Skeletal muscle tissue (tissue), 4 donors: ENCODE measurements around the gene FREM2. TPM values are rescaled to one million over a fixed set of nuclear protein-coding genes. Genes with fewer than 3 reads are reported as not detected.

Source experiments
- H3K27ac ChIP-seq: one replicate; pipeline ENCODE4 v1.7.0; 2013; ENCODE audit warnings: mild to moderate bottlenecking, low read depth, low read length, inconsistent platforms
- H3K27me3 ChIP-seq, 3 donors: one replicate each; pipeline ENCODE4 v1.7.0; 2013; ENCODE audit warnings: low read length in 3 of 3; ENCODE audit not compliant: control insufficient read depth in 3 of 3, insufficient read depth in 3 of 3
- H3K36me3 ChIP-seq, 3 donors: one replicate each; pipeline ENCODE4 v1.7.0; 2013; ENCODE audit warnings: low read length in 3 of 3; ENCODE audit not compliant: control insufficient read depth in 3 of 3, insufficient read depth in 3 of 3
- H3K4me1 ChIP-seq, 3 donors: one replicate each; pipeline ENCODE4 v1.7.0; 2013; ENCODE audit warnings: low read length in 3 of 3, mild to moderate bottlenecking in 3 of 3; ENCODE audit not compliant: control insufficient read depth in 3 of 3, insufficient read depth in 3 of 3
- H3K4me3 ChIP-seq, 3 donors: one replicate each; pipeline ENCODE4 v1.7.0; 2013; ENCODE audit warnings: low read length in 3 of 3
- H3K9ac ChIP-seq, 3 donors: one replicate each; pipeline ENCODE4 v1.7.0; 2013; ENCODE audit warnings: low read length in 3 of 3, mild to moderate bottlenecking in 3 of 3, moderate library complexity in 2 of 3, low read depth in 1 of 3
- H3K9me3 ChIP-seq, 3 donors: one replicate each; pipeline ENCODE4 v1.7.0; 2013; ENCODE audit warnings: low read length in 3 of 3; ENCODE audit not compliant: control insufficient read depth in 3 of 3
- total RNA-seq: library from RNA; depleted of rRNA; stranded (reverse); fragments of >200 nt; gene quantifications from one replicate; pipeline ENCODE4 v1.2.3, GENCODE V29; 2014
- donor health status: Osteomylitis.

Gene FREM2
- total RNA-seq, 1 donor from 2014 or later, result 7.8 TPM

GRCh38 chr13:38872693-38873092 is 185.8 kb downstream of the FREM2 start:
- Histone ChIP-seq H3K27ac (no peak overlapping the region), H3K4me3 (no peak overlapping the region), H3K9me3 (no peaks in the 10 kb centered on the region), H3K27me3 (no peaks in the 10 kb centered on the region), H3K9ac (no peak overlapping the region), H3K36me3 (peaks cover 0 to 11% (median 7%) of the 10 kb centered on the region in 3 donors), H3K4me1 (no peaks in the 10 kb centered on the region)

GRCh38 chr13:38875186-38875875 is 188.5 kb downstream of the FREM2 start:
- H3K27ac ChIP-seq, result no peak overlapping the region
- H3K4me1 ChIP-seq, result no peaks in the 10 kb centered on the region
- H3K9me3 ChIP-seq, result no peaks in the 10 kb centered on the region
- H3K27me3 ChIP-seq, result no peaks in the 10 kb centered on the region
- peaks cover 0 to 15% (median 13%) of the 10 kb centered on the region in 3 donors for H3K36me3 ChIP-seq
- H3K9ac ChIP-seq, result peak overlapping the region in 1 of 3 donors; percentile 25
- no peak overlapping the region for H3K4me3 ChIP-seq

- Histone ChIP-seq H3K27me3 (no peaks in the 10 kb centered on the region), H3K4me1 (no peaks in the 10 kb centered on the region), H3K9ac (no peak overlapping the region), H3K27ac (no peak overlapping the region), H3K4me3 (no peak overlapping the region), H3K9me3 (no peaks in the 10 kb centered on the region), H3K36me3 (peaks cover 0 to 14% (median 12%) of the 10 kb centered on the region in 3 donors)
Observed at GRCh38 chr13:38879278-38879677, 192.4 kb downstream of the FREM2 start.

GRCh38 chr13:38879786-38880185 is 192.9 kb downstream of the FREM2 start:
- H3K27me3 ChIP-seq, result no peaks in the 10 kb centered on the region
- no peak overlapping the region for H3K4me3 ChIP-seq
- no peak overlapping the region for H3K9ac ChIP-seq
- no peak overlapping the region for H3K27ac ChIP-seq
- H3K36me3 ChIP-seq, result peaks cover 0 to 11% (median 10%) of the 10 kb centered on the region in 3 donors
- no peaks in the 10 kb centered on the region for H3K4me1 ChIP-seq
- no peaks in the 10 kb centered on the region for H3K9me3 ChIP-seq

- no peak overlapping the region for H3K4me3 ChIP-seq
- no peak overlapping the region for H3K9ac ChIP-seq
- no peak overlapping the region for H3K27ac ChIP-seq
- no peaks in the 10 kb centered on the region for H3K27me3 ChIP-seq
- H3K4me1 ChIP-seq, result no peaks in the 10 kb centered on the region
- H3K9me3 ChIP-seq, result no peaks in the 10 kb centered on the region
- H3K36me3 ChIP-seq, result peaks cover 0 to 11% (median 10%) of the 10 kb centered on the region in 3 donors
Observed at GRCh38 chr13:38880397-38880796, 193.5 kb downstream of the FREM2 start.

GRCh38 chr13:38883783-38884182 is 196.9 kb downstream of the FREM2 start:
- H3K27me3 ChIP-seq, result no peaks in the 10 kb centered on the region
- H3K4me1 ChIP-seq, result no peaks in the 10 kb centered on the region
- H3K4me3 ChIP-seq, result no peak overlapping the region
- no peaks in the 10 kb centered on the region for H3K9me3 ChIP-seq
- H3K9ac ChIP-seq, result no peak overlapping the region
- no peak overlapping the region for H3K27ac ChIP-seq
- H3K36me3 ChIP-seq, result peaks cover 0 to 4% (median 2%) of the 10 kb centered on the region in 3 donors

GRCh38 chr13:38888309-38888708 is 201.4 kb downstream of the FREM2 start:
- H3K36me3 ChIP-seq, result no peaks in the 10 kb centered on the region
- no peak overlapping the region for H3K27ac ChIP-seq
- no peak overlapping the region for H3K4me3 ChIP-seq
- no peaks in the 10 kb centered on the region for H3K9me3 ChIP-seq
- no peaks in the 10 kb centered on the region for H3K27me3 ChIP-seq
- H3K4me1 ChIP-seq, result no peaks in the 10 kb centered on the region
- no peak overlapping the region for H3K9ac ChIP-seq

GRCh38 chr13:38895075-38895474 is 208.2 kb downstream of the FREM2 start:
- peak overlapping the region in 1 of 3 donors; percentile 28 for H3K9ac ChIP-seq
- peak overlapping the region in 1 of 3 donors; percentile 11 for H3K4me3 ChIP-seq
- H3K4me1 ChIP-seq, result peaks cover 10 to 13% (median 10%) of the 10 kb centered on the region in 3 donors
- H3K9me3 ChIP-seq, result no peaks in the 10 kb centered on the region
- H3K27me3 ChIP-seq, result no peaks in the 10 kb centered on the region
- H3K27ac ChIP-seq, result no peak overlapping the region
- H3K36me3 ChIP-seq, result no peaks in the 10 kb centered on the region

GRCh38 chr13:38897521-38897920 is 210.6 kb downstream of the FREM2 start:
- no peak overlapping the region for H3K9ac ChIP-seq
- no peak overlapping the region for H3K4me3 ChIP-seq
- H3K36me3 ChIP-seq, result no peaks in the 10 kb centered on the region
- no peak overlapping the region for H3K27ac ChIP-seq
- peaks cover 10 to 13% (median 10%) of the 10 kb centered on the region in 3 donors for H3K4me1 ChIP-seq
- no peaks in the 10 kb centered on the region for H3K27me3 ChIP-seq
- no peaks in the 10 kb centered on the region for H3K9me3 ChIP-seq

GRCh38 chr13:38898481-38898880 is 211.6 kb downstream of the FREM2 start:
- Histone ChIP-seq H3K27me3 (no peaks in the 10 kb centered on the region), H3K4me1 (peaks cover 10 to 13% (median 10%) of the 10 kb centered on the region in 3 donors), H3K27ac (no peak overlapping the region), H3K9ac (no peak overlapping the region), H3K9me3 (no peaks in the 10 kb centered on the region), H3K36me3 (no peaks in the 10 kb centered on the region), H3K4me3 (no peak overlapping the region)
